DOHH2 (cell line): ENCODE results near the gene VAMP4.

ENCODE experiments used
- EZH2phosphoT487 ChIP-seq: fragments of 200-600 bp; sonication (generic); IDR thresholded peaks from 2 replicates; pipeline ENCODE4 v1.6.1; 2017; ENCODE audit warnings: borderline replicate concordance, mild to moderate bottlenecking, antibody characterized with exemption, low read length, moderate library complexity, mixed read lengths
- TF ChIP-seq, protein P1 (sequence below): fragments of 200-600 bp; sonication (generic); IDR thresholded peaks from one replicate; pipeline ENCODE4 v1.5.1; 2014; ENCODE audit warnings: antibody characterized with exemption, mild to moderate bottlenecking, low read depth, low read length; ENCODE audit not compliant: poor library complexity, severe bottlenecking

DNA sequence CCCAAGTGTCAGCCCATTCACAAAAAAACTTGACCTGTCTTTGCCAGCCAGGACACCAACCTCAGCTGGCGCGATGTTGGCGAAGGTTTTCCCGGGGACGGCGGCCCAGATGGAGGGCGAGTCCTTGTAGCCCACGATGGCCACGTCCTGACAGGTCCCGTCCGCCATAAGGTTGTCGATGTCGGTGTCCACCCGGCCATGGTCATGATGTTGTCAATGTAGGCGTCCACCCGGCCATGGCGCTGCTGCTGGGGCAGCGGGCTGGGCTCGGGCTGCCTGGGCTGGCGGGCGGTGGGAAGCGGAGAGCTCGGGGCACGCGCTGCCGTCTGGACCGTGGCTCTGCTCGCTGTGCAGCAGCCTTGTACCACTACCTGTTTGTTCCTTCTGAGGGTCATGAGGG is 71.1 kb downstream of the VAMP4 start:
- TF ChIP-seq, protein P1, sequence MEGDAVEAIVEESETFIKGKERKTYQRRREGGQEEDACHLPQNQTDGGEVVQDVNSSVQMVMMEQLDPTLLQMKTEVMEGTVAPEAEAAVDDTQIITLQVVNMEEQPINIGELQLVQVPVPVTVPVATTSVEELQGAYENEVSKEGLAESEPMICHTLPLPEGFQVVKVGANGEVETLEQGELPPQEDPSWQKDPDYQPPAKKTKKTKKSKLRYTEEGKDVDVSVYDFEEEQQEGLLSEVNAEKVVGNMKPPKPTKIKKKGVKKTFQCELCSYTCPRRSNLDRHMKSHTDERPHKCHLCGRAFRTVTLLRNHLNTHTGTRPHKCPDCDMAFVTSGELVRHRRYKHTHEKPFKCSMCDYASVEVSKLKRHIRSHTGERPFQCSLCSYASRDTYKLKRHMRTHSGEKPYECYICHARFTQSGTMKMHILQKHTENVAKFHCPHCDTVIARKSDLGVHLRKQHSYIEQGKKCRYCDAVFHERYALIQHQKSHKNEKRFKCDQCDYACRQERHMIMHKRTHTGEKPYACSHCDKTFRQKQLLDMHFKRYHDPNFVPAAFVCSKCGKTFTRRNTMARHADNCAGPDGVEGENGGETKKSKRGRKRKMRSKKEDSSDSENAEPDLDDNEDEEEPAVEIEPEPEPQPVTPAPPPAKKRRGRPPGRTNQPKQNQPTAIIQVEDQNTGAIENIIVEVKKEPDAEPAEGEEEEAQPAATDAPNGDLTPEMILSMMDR, result no peak
- no peak for TF ChIP-seq EZH2phosphoT487
